HuH-7.5 (cell line): ENCODE measurements around the gene TRIM27.
"Not testable (repeated sequence)": the region's sequence is repeated elsewhere in the genome, so short reads cannot be mapped to it uniquely, and the experiment has no call there.

Experiments
- DNase-seq: peaks from one replicate; pipeline ENCODE4 v3.0.0; 2011; ENCODE audit warnings: low spot score

TRIM27 gene

DNA sequence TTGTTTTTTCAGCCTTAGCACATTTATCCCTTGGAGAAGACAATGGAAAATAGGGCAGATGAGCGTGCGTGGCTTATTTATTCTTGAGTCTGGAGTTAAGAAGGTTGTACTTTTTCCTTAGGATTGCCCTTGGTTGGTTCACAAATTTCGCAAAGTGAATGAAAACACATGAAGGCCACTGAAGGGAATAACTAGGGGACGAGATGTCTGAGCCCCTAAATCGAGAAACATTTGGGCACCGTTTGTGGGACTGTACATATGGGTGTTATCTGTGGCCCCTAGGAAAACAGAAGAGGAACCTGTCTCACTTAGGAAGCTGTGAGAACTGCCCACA, 19.4 kb upstream of the TRIM27 start:
- no peak for DNase-seq

DNA sequence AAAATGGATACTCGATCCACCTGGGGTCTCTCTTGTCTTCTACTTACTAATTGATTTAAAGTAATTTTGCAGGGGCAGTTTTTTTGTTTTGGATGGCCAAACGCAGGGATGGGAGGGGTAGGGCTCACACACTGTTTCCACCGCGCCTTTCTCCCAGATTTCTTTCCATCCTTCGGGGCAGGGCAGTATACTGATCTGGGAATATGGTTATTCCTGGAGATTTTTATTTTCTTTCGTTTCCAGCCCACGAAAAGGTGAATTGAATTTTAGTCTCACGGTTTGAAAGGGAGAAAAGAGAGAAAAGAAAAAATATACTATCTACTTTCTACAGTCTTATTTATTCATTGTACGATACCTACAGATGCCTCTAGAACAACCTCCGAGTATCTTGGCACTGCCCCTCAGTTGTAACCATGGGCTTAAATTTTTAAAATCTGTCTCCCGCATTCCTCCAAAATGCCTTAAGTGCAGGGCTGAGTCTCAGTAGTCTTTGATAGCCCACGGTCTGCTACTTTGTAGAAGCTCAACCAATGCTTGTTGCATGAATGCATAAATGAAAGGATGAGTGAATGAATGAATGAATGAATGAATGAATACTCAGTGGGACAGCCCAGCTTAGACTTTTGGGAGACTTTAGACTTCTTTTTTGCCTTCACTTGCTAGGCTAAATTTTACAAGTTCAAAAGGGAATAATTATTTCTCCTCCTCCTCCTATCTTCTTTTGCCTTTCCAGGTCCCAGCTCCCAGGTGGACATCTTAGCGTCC, 18.1 kb upstream of the TRIM27 start:
- no peak for DNase-seq

DNA sequence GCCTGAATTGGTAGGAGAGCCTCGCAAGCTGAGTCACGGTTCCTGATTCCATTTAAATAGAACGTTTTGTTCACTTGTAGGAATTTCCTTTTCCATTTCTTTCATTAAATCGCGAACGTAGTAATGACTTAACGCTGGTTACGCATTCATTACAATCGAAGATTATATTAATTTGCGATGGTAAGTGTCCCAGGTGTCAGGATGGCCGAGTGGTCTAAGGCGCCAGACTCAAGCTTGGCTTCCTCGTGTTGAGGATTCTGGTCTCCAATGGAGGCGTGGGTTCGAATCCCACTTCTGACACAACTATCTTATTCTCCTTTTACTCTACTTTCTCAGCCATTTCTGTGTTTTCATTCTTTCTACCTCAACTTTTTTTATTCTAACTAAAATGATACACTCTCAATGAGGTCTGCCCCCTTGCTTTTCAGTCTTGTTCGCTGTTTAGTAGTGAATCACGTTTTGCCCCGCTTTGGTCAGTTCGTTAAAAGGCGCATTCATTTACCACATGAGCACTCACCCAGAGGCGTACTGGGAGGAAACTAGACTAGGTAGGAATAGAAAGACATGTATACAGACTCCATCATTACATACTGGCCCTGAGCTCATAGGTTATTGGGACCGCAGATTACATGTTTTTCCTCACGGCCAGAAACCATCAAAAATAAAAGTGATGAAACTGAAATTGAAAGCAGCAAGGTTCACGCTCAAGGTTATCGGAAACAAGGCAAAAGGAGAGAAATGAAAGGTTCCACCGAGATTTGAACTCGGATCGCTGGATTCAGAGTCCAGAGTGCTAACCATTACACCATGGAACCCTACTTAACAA, 17.3 kb upstream of the TRIM27 start:
- no peak for DNase-seq

DNA sequence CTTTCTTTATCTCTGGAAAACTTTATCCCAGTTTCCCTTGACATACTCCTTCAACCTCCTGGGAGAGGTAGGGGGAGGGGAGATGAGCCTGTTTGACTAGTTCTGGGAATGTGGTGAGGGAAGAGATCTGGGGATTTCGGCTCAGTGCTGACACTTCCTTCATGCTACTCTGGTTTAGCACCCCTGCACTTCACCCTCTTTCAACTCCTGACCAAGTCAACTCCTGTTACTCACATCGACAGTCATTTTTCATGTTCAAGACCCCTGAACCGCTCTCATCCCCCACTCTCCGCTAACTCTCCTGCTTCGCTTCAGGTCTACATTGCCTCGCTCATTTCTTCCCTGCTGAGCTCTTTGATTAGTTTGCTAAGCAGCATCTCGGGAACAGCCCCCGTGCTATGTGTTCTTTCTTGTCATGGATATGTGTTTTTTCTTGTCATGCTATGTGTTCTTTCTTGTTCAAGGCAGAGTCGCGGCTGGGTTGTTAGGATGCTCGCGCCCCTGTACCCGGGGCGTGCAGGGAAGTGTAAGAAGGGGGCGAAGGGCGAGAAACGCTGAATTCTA, 16.6 kb upstream of the TRIM27 start:
- DNase-seq, result no peak

DNA sequence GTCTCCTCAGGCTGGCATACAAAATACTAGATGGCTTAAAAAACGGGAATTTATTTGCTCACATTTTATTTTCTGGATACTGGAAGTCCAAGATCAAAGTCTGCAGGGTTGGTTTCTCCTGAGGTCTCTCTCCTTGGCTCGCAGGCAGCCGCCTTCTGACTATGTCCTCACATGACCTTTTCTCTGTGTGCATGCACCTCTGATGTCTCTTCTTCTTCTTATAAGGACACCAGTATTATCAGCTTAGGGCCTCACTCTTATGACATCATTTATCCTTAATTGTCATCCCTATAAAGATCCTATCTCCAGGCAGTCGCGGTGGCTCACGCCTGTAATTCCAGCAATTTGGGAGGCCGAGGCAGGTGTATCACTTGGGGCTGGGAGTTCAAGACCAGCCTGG, 9.3 kb upstream of the TRIM27 start:
- DNase-seq, result no peak

DNA sequence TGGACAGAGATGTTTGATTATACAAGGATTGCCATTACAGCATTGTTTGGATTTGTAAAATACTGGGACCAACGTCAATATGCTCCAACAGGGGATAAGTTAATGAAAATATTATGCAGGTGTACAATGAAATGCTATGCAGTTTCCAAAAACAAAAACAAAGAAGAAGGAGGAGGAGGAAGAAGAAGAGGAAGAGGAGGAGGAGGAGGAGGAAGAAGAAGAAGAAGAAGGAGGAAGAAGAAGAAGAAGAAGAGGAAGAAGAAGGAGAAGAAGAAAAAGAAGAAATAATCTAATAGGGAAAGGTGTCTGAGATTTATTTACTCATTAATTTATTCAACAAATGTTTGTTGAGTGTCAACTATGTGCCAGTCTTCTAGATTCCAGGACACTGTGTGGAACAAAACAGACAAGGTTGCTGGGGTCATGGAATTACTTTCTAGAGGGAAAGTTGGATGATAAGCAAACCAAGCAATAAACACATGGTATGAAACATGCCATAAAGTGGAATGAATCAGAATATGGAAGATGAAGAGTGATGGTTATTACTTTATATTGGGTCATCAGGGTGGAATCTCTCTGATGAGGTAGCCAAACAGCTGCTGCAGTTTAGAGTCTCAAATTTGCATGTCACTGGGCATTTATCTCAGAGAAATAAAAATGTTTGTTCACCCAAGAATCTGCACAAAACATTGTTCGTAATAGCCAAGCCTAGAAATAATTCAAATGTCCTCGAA, 6.3 kb upstream of the TRIM27 start:
- no peak for DNase-seq

DNA sequence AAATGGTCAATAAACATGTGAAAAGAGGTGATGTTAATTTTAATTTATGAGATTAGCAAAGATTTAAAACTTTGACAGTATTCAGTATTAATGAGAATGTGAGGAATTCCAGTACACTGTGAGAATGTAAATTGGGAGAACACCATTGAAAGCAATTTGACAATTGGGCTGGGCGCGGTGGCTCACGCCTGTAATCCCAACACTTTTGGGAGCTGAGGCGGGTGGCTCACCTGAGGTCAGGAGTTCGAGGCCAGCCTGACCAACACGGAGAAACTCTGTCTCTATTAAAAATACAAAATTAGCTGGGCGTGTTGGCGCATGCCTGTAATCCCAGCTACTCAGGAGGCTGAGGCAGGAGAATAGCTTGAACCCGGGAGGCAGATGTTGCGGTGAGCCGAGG, 5.6 kb upstream of the TRIM27 start:
- DNase-seq, result not testable (repeated sequence)

DNA sequence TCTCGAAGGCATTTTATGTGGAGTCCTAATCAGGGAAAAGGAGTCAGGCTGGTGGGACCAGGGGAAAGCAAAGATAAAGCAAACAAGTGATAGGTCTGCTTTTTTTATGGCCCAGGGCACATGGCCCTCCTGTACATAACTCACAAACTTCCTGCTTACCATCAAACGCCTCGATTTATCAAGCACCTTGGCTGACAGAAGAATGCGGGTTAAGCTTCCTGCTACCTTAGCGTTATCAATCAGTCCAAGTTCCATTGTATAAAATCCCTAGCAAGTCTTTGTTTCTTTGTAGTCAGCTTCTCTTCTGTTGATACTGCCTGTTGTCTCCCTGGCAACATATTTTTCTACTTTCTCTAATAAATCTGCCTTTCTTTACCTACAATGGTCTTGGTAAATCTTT, 4.1 kb upstream of the TRIM27 start:
- no peak for DNase-seq

DNA sequence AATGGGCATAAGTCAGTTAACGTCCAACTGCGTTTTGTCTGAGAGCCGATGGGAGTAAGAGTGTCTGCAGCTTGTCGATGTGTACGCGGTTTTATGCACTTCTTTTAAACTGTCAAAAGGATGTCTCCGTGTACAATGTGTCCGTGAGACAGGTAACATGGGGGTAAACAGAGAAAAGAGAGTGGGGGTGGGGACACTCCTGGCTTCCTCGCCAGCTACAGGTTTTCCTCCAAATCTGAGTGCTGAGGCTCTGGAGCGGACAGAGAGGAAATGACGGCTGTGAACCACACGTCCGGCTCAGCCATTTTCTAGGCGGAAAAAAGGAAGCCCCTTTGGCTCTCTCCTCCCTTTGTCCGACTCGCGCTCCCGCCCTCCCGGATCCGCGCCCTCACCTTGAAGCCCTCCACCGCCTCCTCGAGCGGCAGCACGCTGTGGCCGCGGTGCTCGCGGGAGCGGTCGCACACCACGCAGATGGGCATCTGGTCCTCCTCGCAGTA, 916 bp downstream of the TRIM27 start:
- no peak for DNase-seq

DNA sequence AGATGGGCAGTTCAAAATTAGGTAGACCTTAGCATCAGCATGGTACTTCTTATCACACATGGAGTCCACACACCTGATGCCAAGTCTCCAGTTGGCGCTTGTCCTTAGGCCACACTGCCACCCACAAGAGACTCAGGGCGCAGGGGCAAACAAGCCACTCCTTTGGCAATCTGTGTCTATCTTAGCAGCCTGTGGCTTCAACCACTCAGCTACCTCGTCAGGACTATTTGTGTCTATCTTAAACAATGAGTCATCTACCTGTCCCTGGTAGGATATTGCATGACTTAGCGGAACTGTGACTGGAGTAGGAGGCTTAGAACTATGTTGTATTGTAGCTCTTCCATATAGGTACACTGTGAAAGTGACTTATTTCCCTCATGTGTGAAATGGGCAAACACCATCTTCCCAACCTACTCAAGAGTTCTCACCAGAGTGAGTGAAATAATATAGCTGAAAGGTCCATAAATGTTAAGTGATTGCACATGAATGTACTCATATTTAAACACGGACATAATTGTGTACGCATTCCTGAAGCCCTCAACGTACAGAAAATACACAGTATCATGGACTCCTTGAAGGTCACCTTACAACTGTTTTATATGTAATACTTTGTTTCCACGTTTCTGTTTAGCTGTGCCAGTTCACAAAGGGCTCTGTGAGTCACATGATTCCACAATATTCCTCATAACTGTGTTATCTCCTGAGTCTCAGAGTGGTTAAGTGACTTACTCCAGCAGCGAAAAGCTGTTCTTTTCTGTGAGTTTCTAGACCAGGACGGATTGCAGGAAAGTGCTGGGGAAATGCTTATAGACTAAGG, 1.6 kb downstream of the TRIM27 start:
- peak; percentile 54 for DNase-seq

DNA sequence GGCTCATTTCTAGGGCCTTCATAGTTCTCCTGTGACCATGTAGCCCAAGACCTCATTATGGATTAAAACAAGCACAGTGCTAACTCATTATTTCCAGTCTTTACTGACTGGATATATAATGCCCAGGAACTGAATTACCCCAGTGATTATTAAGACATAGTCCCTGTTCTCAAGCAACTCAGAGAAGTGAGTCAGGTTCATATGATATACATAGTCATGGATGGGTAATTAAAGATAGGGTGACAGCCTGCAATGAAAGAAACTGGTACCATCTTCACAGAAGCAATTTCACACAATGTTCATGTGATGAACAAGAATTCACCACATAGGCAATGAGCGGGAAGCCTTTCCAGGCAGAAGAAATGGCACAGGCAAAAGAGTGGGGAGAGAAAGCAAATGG, 3.5 kb downstream of the TRIM27 start:
- DNase-seq, result no peak

DNA sequence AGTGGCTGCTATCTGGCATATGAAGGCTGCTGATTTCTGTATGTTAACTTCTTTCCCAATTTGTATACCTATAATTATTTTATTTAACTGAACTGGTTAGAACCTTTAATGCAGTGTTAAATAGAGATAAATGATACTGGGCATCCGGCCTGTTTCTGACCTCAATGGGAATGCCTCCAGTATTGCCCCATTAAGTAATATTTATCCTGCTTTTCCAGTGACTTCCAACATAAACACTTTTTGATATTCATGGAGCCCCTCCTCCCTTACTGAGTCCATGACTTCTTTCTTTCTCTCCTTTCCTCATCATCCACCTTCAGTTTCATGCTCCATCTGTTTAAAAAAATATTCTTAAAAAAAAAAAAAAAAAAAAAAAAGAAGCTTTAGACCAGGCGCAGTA, 8.8 kb downstream of the TRIM27 start:
- DNase-seq, result no peak

DNA sequence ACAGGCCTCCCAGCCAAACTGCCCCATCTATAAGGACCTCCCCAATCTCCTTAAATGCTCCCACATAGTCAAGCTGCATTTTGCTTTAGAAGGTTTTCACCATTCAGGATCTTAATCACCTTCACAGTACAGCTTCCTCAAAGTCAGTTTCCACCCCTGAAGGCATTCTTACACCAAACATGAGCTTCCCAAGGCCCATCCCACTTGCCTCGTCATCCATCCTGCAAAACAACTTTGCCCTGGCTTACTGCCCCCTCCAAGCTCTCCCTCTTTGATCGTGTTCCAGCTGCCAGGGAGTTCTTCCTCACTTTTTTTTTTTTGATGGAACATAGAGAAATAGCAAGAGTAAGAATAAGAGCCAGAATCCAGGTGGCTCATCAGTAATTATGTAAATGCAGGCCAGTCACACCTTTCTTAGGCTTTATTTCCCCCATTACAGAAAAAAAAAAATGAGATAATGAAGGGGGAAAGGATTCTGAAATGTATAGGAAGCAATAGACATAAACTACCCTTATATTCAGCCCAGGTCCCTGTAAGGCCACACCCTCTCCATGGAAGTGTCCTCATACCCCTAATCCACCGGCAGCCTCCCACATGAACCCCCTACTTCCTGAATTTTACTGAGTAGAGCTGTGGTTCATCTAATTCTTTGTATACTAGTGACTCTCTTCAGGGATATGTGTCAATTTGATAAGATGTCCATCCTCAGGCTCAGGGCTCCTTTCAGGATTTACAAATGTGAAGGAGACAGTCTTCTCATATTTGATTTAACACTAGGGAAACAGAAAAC, 12.7 kb downstream of the TRIM27 start:
- DNase-seq, result no peak

DNA sequence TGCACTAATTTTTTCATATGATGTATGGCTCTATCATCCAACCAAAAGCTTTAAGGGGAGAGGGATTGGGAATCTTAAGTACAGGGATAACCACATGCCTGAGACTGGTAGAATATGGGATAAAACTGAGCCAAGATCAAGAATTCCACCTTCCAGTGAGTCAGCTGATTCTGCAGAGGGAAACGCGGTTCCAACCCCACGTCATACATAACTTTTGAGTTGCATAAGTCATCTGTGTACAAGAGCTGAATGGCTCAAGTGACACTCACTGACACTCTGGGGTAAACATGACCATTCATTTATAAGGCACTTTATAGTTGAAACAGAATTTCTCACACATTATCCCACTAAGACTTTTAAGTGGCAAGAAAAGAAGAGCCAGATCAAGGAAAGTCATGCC, 16.4 kb downstream of the TRIM27 start:
- DNase-seq, result no peak

DNA sequence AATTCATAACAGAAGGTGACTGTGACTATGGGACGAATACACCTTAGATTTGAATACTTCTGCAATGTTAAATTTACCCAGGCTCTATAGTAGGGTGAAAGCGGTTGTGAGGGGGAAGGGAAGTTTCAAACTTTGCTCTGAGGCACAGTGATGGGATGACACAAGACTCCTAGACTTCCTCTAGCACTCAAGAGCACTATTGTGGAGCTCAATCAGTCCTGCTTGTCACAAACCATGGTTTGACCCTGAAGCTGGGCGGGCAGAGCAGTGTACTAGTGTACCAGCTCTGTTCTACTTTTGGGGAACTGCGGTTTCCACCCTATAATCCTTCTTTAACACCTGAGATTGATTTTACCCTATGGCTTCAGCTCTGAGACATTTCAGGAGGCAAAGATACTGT, 17.1 kb downstream of the TRIM27 start:
- no peak for DNase-seq

DNA sequence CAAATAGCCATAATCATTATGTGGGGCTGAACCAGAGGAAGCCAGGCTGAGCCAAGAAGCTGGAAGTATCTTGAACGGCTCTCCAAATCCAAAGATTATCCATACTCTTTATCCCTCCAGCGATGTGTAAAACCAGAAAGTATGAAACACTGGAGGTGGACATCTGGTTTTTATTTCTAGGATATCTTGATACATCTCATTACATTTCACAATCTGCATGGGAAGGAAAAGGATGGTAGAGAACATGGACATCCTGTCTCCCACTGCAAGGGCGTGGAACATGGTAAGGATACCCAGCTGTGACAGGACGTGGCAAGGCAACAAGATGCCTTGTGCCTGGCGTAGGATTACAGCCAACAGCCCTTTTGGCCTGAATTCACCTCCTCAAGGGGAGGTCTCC, 20.1 kb downstream of the TRIM27 start:
- DNase-seq, result no peak

DNA sequence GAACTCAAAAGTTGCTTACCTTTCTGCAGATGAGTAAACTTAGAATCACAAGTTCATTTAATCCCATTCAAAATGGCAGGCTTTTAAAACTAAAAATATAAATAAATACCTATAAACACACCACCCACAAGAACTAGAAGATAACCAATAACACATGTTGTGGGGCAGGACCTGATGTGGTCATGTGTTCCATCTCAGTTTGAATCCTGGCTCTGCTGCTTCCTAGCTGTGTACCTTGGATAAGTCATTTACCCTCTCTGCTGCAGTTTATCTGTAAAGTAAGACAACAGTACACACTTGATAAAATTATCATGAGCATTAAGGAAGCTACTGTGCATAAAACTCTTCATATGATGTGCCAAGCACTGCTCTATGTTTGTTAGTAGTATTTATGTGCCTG, 22.0 kb downstream of the TRIM27 start:
- DNase-seq, result no peak

DNA sequence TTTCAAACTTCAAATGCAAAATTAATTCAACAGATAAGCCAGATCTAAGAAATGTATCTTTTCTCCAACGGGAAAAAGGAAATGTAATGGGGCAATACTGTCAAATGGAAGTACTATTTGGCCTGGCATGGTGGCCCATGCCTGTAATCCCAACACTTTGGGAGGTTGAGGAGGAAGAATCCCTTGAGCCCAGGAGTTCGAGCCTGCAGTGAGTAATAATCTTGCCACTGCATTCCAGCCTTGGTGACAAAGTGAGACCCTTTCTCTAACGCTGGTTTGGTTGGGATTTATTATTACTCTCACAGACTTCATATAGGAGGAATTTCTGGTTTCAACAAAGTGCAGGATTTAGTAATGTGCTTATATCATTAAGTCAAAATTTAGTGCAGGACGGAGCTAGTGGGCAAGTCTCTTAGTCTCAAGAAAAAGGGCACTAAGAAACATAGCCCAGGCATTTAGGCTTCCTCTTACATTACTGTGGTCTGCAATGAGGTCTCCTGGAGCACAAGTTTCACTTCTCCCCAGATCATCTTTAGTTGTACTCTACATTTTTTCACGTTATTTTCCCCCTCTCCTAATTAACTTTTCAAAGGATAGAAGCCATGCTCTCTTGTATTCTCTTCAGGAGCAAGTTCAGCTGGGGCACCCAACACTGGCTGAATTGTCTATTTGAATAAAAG, 23.1 kb downstream of the TRIM27 start:
- no peak for DNase-seq

DNA sequence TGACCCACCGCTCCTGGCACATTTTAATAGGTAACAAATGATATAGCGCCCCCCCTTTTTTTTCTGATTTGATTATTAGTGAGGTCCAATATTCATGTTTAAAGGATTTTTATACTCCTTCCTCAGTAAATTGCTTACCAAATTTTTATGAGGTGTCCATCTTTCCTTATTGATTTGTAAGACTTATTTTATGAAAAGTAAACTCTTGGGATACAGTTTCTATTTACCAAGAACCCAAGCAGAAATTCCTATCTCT, 25.1 kb downstream of the TRIM27 start:
- no peak for DNase-seq

DNA sequence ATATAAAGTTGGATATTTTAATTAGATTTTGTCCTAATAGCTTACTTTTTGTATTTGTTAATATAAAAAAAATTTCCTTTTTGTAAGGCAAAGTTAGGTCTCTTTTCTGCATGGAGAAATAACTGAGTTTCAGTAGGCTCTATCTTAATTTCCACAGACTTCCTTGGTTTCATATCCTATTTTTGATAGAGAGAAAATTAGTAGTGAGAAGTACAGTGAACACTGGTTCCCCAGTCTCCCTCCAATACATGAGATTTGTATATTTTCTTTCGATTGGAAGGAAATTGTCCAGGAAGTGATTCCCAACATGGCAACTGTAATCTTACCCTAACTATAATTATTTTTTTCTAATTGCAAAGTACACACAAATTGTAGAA, 26.4 kb downstream of the TRIM27 start:
- DNase-seq, result no peak
